IPS DF 19.7 (cell line): ENCODE measurements around the gene NIT1.
A peak's percentile ranks its signal among the peaks of the same experiment; 100 is the strongest.

Experiments used
- DNase-seq: peaks from one replicate; pipeline ENCODE4 v3.0.0-alpha.2; 2013; ENCODE audit warnings: low read depth, low spot score

The NIT1 gene

GRCh38 chr1:161153682-161154337, 35.9 kb downstream of the NIT1 start, which contains the start of gene UFC1:
TSS of gene UFC1 (plus strand) at chr1:161153978. CDS start at chr1:161153998, 20 bp downstream.
- DNase-seq: no peak

GRCh38 chr1:161157867-161158266, 40.0 kb downstream of the NIT1 start:
- no peak for DNase-seq

GRCh38 chr1:161158316-161159010, 40.6 kb downstream of the NIT1 start:
- no peak for DNase-seq

- no peak for DNase-seq
These were observed 41.4 kb downstream of the NIT1 start, which contains the start of gene USP21 for GRCh38 chr1:161159087-161159912. TSS of gene USP21 (plus strand) at chr1:161159500. CDS start at chr1:161160641, 1,141 bp downstream.

GRCh38 chr1:161159913-161160243, 42.0 kb downstream of the NIT1 start:
- DNase-seq: no peak

- no peak for DNase-seq
These were observed 42.8 kb downstream of the NIT1 start for GRCh38 chr1:161160671-161161145.

GRCh38 chr1:161161652-161162051, 43.7 kb downstream of the NIT1 start:
- no peak for DNase-seq

- DNase-seq: no peak
These were observed 44.1 kb downstream of the NIT1 start for GRCh38 chr1:161162052-161162451.

GRCh38 chr1:161162806-161163205, 44.9 kb downstream of the NIT1 start:
- no peak for DNase-seq

GRCh38 chr1:161163793-161164192, 45.9 kb downstream of the NIT1 start:
- DNase-seq: no peak

- DNase-seq: no peak
These were observed 47.2 kb downstream of the NIT1 start for GRCh38 chr1:161164901-161165610.

GRCh38 chr1:161165742-161166668, 48.1 kb downstream of the NIT1 start, which contains the start of gene PPOX:
TSS of gene PPOX (plus strand) at chr1:161166426. CDS start at chr1:161166848, 422 bp downstream.
- DNase-seq: peak; percentile 95

GRCh38 chr1:161166669-161167548, 49.0 kb downstream of the NIT1 start:
- no peak for DNase-seq

- no peak for DNase-seq
These were observed 51.0 kb downstream of the NIT1 start for GRCh38 chr1:161168906-161169305.
